ENCODE data around the gene CPEB1. TPM values are rescaled to one million over a fixed set of nuclear protein-coding genes. Genes with fewer than 3 reads are reported as not detected.

The CPEB1 gene
- total and polyA plus RNA-seq, 2 donors (not counting 1 experiment from before 2014, with no cell fraction given) = 0.19 to 0.62 TPM

- H3K36me3 ChIP-seq (replicated peaks in 1 of 2; ENCODE audit: control extremely low read depth in 1 of 2, control insufficient read depth in 1 of 2, extremely low read depth in 1 of 2, insufficient read depth in 2 of 2, low read length in 1 of 2) = no peaks in the 10 kb centered on the region
- Mint-ChIP-seq H3K27ac (no peak overlapping the region), H3K9me3 (ENCODE audit: insufficient read depth) (no peaks in the 10 kb centered on the region), H3K4me1 (peaks cover 9% of the 10 kb centered on the region), H3K4me3 (no peak overlapping the region), H3K27me3 (peaks cover 46% of the 10 kb centered on the region)
- peaks cover 8 to 13% of the 10 kb centered on the region in 2 donors for H3K4me1 ChIP-seq (ENCODE audit: control insufficient read depth in 2 of 2, insufficient read depth in 2 of 2, low read length in 2 of 2)
- H4K20me1 ChIP-seq (ENCODE audit: control insufficient read depth, insufficient read depth, low read length, poor library complexity, severe bottlenecking) = no peaks in the 10 kb centered on the region
- H2AFZ ChIP-seq (ENCODE audit: insufficient read depth, low read depth, low read length, poor library complexity, severe bottlenecking) = no peak overlapping the region
- ChIA-PET POLR2A (no interaction called here), CTCF (no interaction called here)
- H3K27me3 ChIP-seq (replicated peaks in 1 of 4; ENCODE audit: control extremely low read depth in 1 of 4, control insufficient read depth in 3 of 4, insufficient read depth in 4 of 4, low read length in 3 of 4) = peaks cover 0 to 32% (median 7%) of the 10 kb centered on the region in 4 experiments
- DNase-seq = no peak
- H3K27ac ChIP-seq (ENCODE audit: low read length in 2 of 2) = no peak overlapping the region
- no peak for TF ChIP-seq EZH2 (IDR thresholded peaks at IDR 0.05; ENCODE audit: borderline replicate concordance, insufficient read depth, low read depth, low read length, poor library complexity, severe bottlenecking)
- no peak for TF ChIP-seq CTCF (IDR thresholded peaks at IDR 0.05)
- WGBS (ENCODE audit: insufficient coverage) = no CpG with 5 or more reads among the region's 2 CpGs
- H3K9ac ChIP-seq (ENCODE audit: low read length) = no peak overlapping the region
- H3K9me3 ChIP-seq (ENCODE audit: control extremely low read depth in 1 of 3, control insufficient read depth in 2 of 3, insufficient read depth in 1 of 3, low read length in 2 of 3) = peaks cover 0 to 14% (median 0%) of the 10 kb centered on the region in 3 donors
- intact Hi-C loops (cut with micrococcal nuclease) = no loop called here
- no peak overlapping the region for H3K4me3 ChIP-seq (ENCODE audit: control extremely low read depth in 1 of 5, extremely low read depth in 1 of 5, insufficient read depth in 1 of 5, low read depth in 2 of 5, low read length in 4 of 5)
- no peak for ATAC-seq (ENCODE audit: low read depth)
- H3K4me2 ChIP-seq (replicated peaks; ENCODE audit: low read depth, low read length, poor library complexity, severe bottlenecking) = no peak overlapping the region
- no peaks in the 10 kb centered on the region for H3K79me2 ChIP-seq (ENCODE audit: control insufficient read depth, insufficient read depth, low read length)
Observed at GRCh38 chr15:82651708-82652107, 4.5 kb upstream of the CPEB1 start.

- peaks cover 46% of the 10 kb centered on the region for H3K27me3 Mint-ChIP-seq
- Histone ChIP-seq H3K9ac (ENCODE audit: low read length) (no peak overlapping the region), H3K79me2 (ENCODE audit: control insufficient read depth, insufficient read depth, low read length) (no peaks in the 10 kb centered on the region), H4K20me1 (ENCODE audit: control insufficient read depth, insufficient read depth, low read length, poor library complexity, severe bottlenecking) (no peaks in the 10 kb centered on the region), H3K9me3 (ENCODE audit: control extremely low read depth in 1 of 3, control insufficient read depth in 2 of 3, insufficient read depth in 1 of 3, low read length in 2 of 3) (peaks cover 0 to 24% (median 0%) of the 10 kb centered on the region in 3 donors), H3K27me3 (replicated peaks in 1 of 4; ENCODE audit: control extremely low read depth in 1 of 4, control insufficient read depth in 3 of 4, insufficient read depth in 4 of 4, low read length in 3 of 4) (peaks cover 0 to 41% (median 17%) of the 10 kb centered on the region in 4 experiments), H3K4me1 (ENCODE audit: control insufficient read depth in 2 of 2, insufficient read depth in 2 of 2, low read length in 2 of 2) (peaks cover 11 to 20% of the 10 kb centered on the region in 2 donors), H3K27ac (ENCODE audit: low read length in 2 of 2) (no peak overlapping the region), H2AFZ (ENCODE audit: insufficient read depth, low read depth, low read length, poor library complexity, severe bottlenecking) (no peak overlapping the region), H3K4me3 (ENCODE audit: control extremely low read depth in 1 of 5, extremely low read depth in 1 of 5, insufficient read depth in 1 of 5, low read depth in 2 of 5, low read length in 4 of 5) (no peak overlapping the region), H3K36me3 (replicated peaks in 1 of 2; ENCODE audit: control extremely low read depth in 1 of 2, control insufficient read depth in 1 of 2, extremely low read depth in 1 of 2, insufficient read depth in 2 of 2, low read length in 1 of 2) (no peaks in the 10 kb centered on the region), H3K4me2 (replicated peaks; ENCODE audit: low read depth, low read length, poor library complexity, severe bottlenecking) (no peak overlapping the region)
- no peaks in the 10 kb centered on the region for H3K9me3 Mint-ChIP-seq (ENCODE audit: insufficient read depth)
- CTCF ChIA-PET = no interaction called here
- no peak overlapping the region for H3K4me3 Mint-ChIP-seq
- ATAC-seq (ENCODE audit: low read depth) (no peak), DNase-seq (no peak)
- peaks cover 12% of the 10 kb centered on the region for H3K4me1 Mint-ChIP-seq
- no peak overlapping the region for H3K27ac Mint-ChIP-seq
- intact Hi-C loops (cut with micrococcal nuclease) = no loop called here
- POLR2A ChIA-PET = interaction anchor here (0.5 kb wide), 1 partner anchor 753 kb away, joined by 5 read pairs; no protein-coding TSS in a partner anchor
- TF ChIP-seq CTCF (IDR thresholded peaks at IDR 0.05) (no peak), EZH2 (IDR thresholded peaks at IDR 0.05; ENCODE audit: borderline replicate concordance, insufficient read depth, low read depth, low read length, poor library complexity, severe bottlenecking) (no peak)
Observed at GRCh38 chr15:82650046-82650670, 3.0 kb upstream of the CPEB1 start.

Data from B cell (primary cell).